Measurements from ENCODE around the gene ADGRL3.

- TF ChIP-seq CTCF (IDR thresholded peaks at IDR 0.05) = no peak
- no peak for TF ChIP-seq POLR2A (IDR thresholded peaks at IDR 0.05; ENCODE audit: low read depth)
Measured at GRCh38 chr4:62006108-62006507, 806.0 kb downstream of the ADGRL3 start.

All from esophagus muscularis mucosa (tissue), 3 donors.